Thyroid gland (tissue), 4 donors: ENCODE data around the gene MAN1B1. TPM values are rescaled to one million over a fixed set of nuclear protein-coding genes. Genes with fewer than 3 reads are reported as not detected.

ENCODE experiments used
- DNase-seq, 2 donors: peaks; one replicate each; pipeline ENCODE4 v3.0.0-alpha.2; 2019
- H3K27ac ChIP-seq, 3 donors: fragments of 200-600 bp; sonication (generic); 1 replicate in 2 of 3; 2 replicates in 1 of 3; pipeline ENCODE4 v1.5.1; 2016 to 2019; ENCODE audit warnings: mild to moderate bottlenecking in 1 of 3, moderate library complexity in 1 of 3
- H3K27me3 ChIP-seq: fragments of 200-600 bp; sonication (generic); one replicate; pipeline ENCODE4 v1.5.1; 2019
- H3K36me3 ChIP-seq, 2 donors: fragments of 200-600 bp; sonication (generic); one replicate each; pipeline ENCODE4 v1.5.1; 2016 to 2019
- H3K4me1 ChIP-seq, 2 donors: fragments of 200-600 bp; sonication (generic); one replicate each; pipeline ENCODE4 v1.5.1; 2017 to 2019
- H3K4me3 ChIP-seq, 3 donors: fragments of 200-600 bp; sonication (generic); replicated peaks in 1 of 3; 1 replicate in 2 of 3; 2 replicates in 1 of 3; pipeline ENCODE4 v1.5.1; 2016; ENCODE audit warnings: mild to moderate bottlenecking in 1 of 3
- H3K9me3 ChIP-seq: fragments of 200-600 bp; sonication (generic); one replicate; pipeline ENCODE4 v1.5.1; 2017
- POLR2A ChIP-seq, 2 donors: fragments of 450-650 bp; IDR thresholded peaks; one replicate each; pipeline ENCODE4 v1.6.1; 2017; ENCODE audit warnings: antibody characterized with exemption in 2 of 2, mild to moderate bottlenecking in 2 of 2, moderate library complexity in 1 of 2
- WGBS, 2 donors: methylation state at CpG; one replicate each; pipeline ENCODE4 v1.1.5; 2017; 5-methylcytosine and 5-hydroxymethylcytosine counted together
- intact Hi-C: fragments of 100-400 bp; cut with DNase I; formaldehyde crosslinking; loops from one replicate; pipeline ENCODE4 v1.15.1; 2023
- total RNA-seq, 4 donors: library from RNA; depleted of rRNA; stranded (reverse); fragments of >200 nt; gene quantifications; one replicate each; pipeline ENCODE4 v1.2.3, GENCODE V29; 2016
- TF ChIP-seq, protein P1 (sequence below), 6 experiments: fragments of 200-600 bp in 3 of 6; fragments of 450-650 bp in 3 of 6; sonication (generic) in 3 of 6; IDR thresholded peaks; one replicate each; pipeline ENCODE4 v1.5.1; 2016 to 2019; ENCODE audit warnings: antibody characterized with exemption in 6 of 6, mild to moderate bottlenecking in 2 of 6, inconsistent platforms in 1 of 6, moderate library complexity in 1 of 6

MAN1B1 gene
- total RNA-seq, 4 donors from 2014 or later, result 48.2 to 73.8 (median 67.2) TPM

DNA sequence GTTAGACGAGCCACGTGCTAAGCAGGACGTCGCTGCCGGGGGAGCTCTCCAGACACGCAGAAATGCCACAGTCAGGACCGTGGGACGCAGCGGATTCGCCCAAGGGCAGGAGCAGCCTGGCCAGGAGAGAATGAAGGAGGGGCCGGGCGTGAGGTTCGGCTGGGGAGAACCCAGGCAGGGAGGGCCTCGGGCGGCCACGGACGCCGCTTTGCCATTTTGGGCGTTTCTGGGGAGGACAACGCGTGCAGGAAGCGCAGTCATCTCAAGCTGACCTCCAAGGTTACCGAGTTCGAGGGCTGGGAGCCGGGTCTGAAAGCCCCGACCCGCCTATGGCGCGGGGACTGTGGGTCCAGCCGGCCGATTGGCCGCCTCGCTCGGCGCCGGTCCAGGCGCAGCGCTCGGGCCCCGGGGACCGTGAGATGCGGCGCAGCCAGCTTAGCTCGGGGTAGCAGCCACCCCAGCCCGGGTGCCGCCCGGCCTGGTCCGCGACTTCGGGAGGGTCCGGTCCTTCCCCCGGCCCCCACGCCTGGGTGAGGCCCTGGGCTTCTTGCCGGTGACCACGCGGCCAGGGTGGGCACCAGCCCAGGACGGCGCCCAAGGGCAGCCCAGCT is 760 bp upstream of the MAN1B1 start:
- Histone ChIP-seq H3K27ac (peak overlapping the region; percentile 71 to 93 (median 78)), H3K27me3 (no peaks in the 10 kb centered on the region), H3K36me3 (peaks cover under 1 to 5% of the 10 kb centered on the region in 2 donors), H3K4me3 (peak overlapping the region; percentile 21 to 77 (median 32)), H3K4me1 (peaks cover 15 to 23% of the 10 kb centered on the region in 2 donors), H3K9me3 (no peaks in the 10 kb centered on the region)
- intact Hi-C loops, result no loop called here
- DNase-seq, result peak; percentile 59 to 69
- no peak for TF ChIP-seq POLR2A (IDR thresholded peaks at IDR 0.05)
- TF ChIP-seq, protein P1, sequence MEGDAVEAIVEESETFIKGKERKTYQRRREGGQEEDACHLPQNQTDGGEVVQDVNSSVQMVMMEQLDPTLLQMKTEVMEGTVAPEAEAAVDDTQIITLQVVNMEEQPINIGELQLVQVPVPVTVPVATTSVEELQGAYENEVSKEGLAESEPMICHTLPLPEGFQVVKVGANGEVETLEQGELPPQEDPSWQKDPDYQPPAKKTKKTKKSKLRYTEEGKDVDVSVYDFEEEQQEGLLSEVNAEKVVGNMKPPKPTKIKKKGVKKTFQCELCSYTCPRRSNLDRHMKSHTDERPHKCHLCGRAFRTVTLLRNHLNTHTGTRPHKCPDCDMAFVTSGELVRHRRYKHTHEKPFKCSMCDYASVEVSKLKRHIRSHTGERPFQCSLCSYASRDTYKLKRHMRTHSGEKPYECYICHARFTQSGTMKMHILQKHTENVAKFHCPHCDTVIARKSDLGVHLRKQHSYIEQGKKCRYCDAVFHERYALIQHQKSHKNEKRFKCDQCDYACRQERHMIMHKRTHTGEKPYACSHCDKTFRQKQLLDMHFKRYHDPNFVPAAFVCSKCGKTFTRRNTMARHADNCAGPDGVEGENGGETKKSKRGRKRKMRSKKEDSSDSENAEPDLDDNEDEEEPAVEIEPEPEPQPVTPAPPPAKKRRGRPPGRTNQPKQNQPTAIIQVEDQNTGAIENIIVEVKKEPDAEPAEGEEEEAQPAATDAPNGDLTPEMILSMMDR (IDR thresholded peaks at IDR 0.05), result no peak
- 1 to 7% methylated on average over 18 to 19 of the region's 58 CpGs for WGBS, 2 donors

DNA sequence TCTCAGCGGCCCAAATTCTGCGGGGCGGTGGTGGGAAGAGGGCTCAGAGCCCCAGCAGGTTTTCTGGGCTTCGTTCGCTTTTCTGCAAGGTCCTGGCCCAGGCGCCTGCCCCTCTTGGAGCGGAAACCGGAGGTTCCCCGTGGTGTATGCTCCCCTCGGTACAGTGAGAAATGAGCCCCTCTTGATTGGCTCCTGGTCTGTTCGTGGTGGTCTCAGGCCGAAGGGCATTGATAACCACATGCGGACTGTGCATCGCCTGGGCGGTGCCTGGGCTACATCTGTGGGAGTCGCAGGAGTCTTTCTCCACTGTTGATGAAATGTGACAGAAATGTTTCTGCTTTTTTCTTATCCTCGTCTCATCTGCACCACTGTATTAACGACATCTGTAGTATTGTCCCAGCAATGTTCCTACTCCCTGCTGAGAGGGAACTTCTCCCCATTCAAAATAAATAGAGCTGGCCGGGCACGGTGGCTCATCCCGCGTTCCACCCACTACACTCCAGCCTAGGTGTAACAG is 682 bp downstream of the MAN1B1 start:
- H3K4me3 ChIP-seq, result peak overlapping the region; percentile 60 to 84 (median 77)
- peak overlapping the region in 2 of 3 donors; percentile 53 to 93 for H3K27ac ChIP-seq
- H3K36me3 ChIP-seq, result peaks cover 0 to 4% of the 10 kb centered on the region in 2 donors
- TF ChIP-seq, protein P1 (IDR thresholded peaks at IDR 0.05), result no peak
- TF ChIP-seq POLR2A (IDR thresholded peaks at IDR 0.05), result no peak
- no peak for DNase-seq
- WGBS, 2 donors, result 9 to 10% methylated on average over 19 to 22 of the region's 22 CpGs
- peaks cover 15 to 23% of the 10 kb centered on the region in 2 donors for H3K4me1 ChIP-seq
- no peaks in the 10 kb centered on the region for H3K27me3 ChIP-seq
- intact Hi-C loops, result no loop called here
- no peaks in the 10 kb centered on the region for H3K9me3 ChIP-seq

DNA sequence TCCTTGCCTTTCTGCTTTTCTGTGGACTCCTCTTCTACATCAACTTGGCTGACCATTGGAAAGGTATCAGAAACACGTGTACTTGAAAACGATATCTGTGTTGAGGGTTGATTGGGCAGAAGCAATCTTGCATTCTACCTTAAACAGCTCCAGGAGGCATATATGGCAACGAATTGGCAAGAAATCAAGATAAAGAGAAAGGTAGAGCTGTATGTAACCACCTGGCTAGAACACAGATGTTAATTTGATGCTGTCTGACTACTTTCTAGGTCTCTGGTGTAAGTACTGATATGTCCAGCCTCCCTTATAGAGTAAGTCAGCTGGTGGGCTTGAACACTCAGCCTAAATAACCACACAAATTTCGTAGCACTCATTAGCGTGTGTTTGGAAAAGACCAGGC is 1.3 kb downstream of the MAN1B1 start:
- Histone ChIP-seq H3K36me3 (peaks cover 0 to 3% of the 10 kb centered on the region in 2 donors), H3K9me3 (no peaks in the 10 kb centered on the region), H3K27me3 (no peaks in the 10 kb centered on the region), H3K4me1 (peaks cover 15 to 23% of the 10 kb centered on the region in 2 donors), H3K4me3 (no peak overlapping the region), H3K27ac (no peak overlapping the region)
- no peak for DNase-seq
- no peak for TF ChIP-seq POLR2A (IDR thresholded peaks at IDR 0.05)
- TF ChIP-seq, protein P1 (IDR thresholded peaks at IDR 0.05), result no peak
- WGBS, 2 donors, result 87 to 89% methylated on average over 5 of the region's 5 CpGs
- intact Hi-C loops, result no loop called here

DNA sequence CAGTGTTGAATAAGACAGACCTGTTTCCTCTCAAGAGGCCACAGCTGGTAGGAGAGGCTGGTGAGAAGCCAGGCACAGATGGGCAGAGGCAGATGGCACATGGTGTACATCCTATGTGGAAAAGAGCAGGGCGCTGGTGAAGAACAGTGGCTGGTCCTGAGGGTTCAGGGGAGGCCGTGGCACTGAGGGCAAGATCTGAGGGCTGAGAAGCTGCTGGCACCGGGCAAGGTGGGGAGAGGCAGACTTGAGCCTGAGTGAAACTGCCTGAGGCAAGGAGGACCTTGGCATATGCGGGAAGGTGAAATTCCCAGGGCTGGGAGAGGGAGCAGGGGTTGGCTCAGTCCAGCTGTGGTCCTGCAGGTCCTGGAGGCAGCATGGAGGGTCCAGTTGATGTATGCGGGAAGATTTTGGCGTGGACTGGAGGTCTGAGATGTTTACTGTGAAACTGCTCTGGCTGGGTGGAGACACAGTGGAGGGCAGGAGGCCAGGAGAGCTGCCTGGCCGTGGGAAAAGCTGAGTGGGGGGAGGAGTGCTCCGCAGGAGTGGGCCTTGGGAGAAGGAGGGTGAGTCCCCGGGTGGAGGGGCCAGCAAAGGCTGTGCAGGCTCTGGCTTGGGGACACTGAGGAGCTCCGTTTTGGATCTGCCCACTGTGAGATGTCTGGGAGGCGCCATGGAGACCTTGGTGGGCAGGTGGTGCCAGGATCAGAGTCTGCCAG is 2.6 kb downstream of the MAN1B1 start:
- no peak overlapping the region for H3K27ac ChIP-seq
- H3K9me3 ChIP-seq, result no peaks in the 10 kb centered on the region
- no peak for TF ChIP-seq POLR2A (IDR thresholded peaks at IDR 0.05)
- TF ChIP-seq, protein P1 (IDR thresholded peaks at IDR 0.05), result no peak
- intact Hi-C loops, result no loop called here
- no peaks in the 10 kb centered on the region for H3K27me3 ChIP-seq
- H3K4me1 ChIP-seq, result peaks cover 15 to 19% of the 10 kb centered on the region in 2 donors
- DNase-seq, result no peak
- 83 to 91% methylated on average over 11 of the region's 11 CpGs for WGBS, 2 donors
- no peak overlapping the region for H3K4me3 ChIP-seq
- H3K36me3 ChIP-seq, result peaks cover 0 to 3% of the 10 kb centered on the region in 2 donors
